WTC11 (cell line): ENCODE data around the gene SIGLEC15.

Source experiments
- ATF3 ChIP-seq: sonication (generic); formaldehyde crosslinking; conservative IDR thresholded peaks from 2 replicates; pipeline ENCODE4 v1.8.1; 2022; ENCODE audit warnings: mild to moderate bottlenecking, missing genetic modification reagents
- CTCF ChIP-seq: fragments of 200-600 bp; IDR thresholded peaks from 2 replicates; pipeline ENCODE4 v1.8.0; 2022; ENCODE audit warnings: antibody characterized with exemption
- NFE2L1 ChIP-seq: sonication (generic); formaldehyde crosslinking; IDR thresholded peaks from 2 replicates; pipeline ENCODE4 v1.8.1; 2023; ENCODE audit warnings: missing genetic modification reagents
- USF1 ChIP-seq: sonication (generic); formaldehyde crosslinking; IDR thresholded peaks from 2 replicates; pipeline ENCODE4 v1.8.0; 2022; ENCODE audit warnings: mild to moderate bottlenecking, missing genetic modification reagents

DNA sequence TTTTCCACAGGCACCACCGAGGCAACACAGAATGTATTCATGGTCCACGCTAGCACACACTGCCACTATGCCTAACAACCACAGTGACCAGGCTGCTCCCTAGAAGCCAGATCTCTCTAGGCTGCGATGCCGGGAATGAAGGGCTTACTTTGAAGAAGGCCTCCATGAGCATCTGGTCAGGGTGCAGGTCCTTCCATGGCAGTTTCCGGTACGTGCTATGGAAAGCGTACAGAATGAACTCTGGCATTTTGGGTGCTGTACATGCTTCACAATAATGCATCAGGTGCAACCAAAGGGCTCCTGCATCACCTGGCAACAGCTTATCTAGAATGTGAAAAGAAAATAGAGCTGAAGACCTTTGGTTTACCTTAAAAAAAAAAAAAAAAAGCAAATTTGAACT lies 44.9 kb downstream of the SIGLEC15 start:
- TF ChIP-seq ATF3 (CRISPR knock-in tag) (no peak), USF1 (CRISPR knock-in tag) (no peak), CTCF (no peak), NFE2L1 (CRISPR knock-in tag) (no peak)
